Measurements from ENCODE around the gene TFF1.

- TF ChIP-seq, protein P1, sequence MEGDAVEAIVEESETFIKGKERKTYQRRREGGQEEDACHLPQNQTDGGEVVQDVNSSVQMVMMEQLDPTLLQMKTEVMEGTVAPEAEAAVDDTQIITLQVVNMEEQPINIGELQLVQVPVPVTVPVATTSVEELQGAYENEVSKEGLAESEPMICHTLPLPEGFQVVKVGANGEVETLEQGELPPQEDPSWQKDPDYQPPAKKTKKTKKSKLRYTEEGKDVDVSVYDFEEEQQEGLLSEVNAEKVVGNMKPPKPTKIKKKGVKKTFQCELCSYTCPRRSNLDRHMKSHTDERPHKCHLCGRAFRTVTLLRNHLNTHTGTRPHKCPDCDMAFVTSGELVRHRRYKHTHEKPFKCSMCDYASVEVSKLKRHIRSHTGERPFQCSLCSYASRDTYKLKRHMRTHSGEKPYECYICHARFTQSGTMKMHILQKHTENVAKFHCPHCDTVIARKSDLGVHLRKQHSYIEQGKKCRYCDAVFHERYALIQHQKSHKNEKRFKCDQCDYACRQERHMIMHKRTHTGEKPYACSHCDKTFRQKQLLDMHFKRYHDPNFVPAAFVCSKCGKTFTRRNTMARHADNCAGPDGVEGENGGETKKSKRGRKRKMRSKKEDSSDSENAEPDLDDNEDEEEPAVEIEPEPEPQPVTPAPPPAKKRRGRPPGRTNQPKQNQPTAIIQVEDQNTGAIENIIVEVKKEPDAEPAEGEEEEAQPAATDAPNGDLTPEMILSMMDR (conservative IDR thresholded peaks at IDR 0.05; ENCODE audit: low read length): no peak
- no peak for TF ChIP-seq EZH2phosphoT487 (IDR thresholded peaks at IDR 0.05; ENCODE audit: borderline replicate concordance)
These were observed 12.1 kb upstream of the TFF1 start for GRCh38 chr21:42378418-42378817.

Measured in Loucy (cell line).